GM21526 (cell line): Measurements from ENCODE around the gene TOM1.

Source experiments
- ATAC-seq: cut with Tn5 transposase; IDR thresholded peaks from one replicate; pipeline ENCODE4 v1.9.1; 2021; ENCODE audit warnings: moderate library complexity; ENCODE audit not compliant: unreplicated experiment, low FRiP score

TOM1 gene

DNA sequence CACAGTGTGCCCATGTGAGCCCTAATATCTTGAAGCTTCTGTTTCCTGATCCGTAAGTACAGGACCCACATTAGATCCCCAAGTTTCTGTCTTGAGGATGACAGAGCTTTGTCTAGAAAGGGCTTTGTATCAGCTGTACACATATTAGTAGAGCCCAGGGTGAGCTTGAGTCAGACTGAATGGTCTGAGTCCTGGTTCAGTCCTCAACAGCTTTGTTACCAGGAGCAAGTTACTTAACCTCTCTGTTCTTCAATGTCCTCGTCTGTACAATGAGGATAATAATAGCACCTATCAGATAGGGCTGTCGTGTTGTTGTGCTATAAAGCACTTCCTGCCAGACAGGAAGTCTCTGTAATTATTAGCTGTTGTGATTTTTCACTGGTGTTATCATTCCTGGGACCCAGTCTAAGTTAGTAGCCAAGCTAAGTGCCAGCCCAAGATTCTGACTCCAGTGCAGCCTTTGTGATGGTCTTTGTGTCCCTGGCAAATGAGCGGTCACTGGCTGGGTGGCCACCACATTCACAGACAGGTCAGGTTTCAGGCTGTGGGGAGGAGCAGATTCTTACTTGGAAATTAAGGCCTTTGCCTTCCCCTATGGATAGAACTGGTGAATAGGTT, 6.8 kb downstream of the TOM1 start:
- no peak for ATAC-seq

DNA sequence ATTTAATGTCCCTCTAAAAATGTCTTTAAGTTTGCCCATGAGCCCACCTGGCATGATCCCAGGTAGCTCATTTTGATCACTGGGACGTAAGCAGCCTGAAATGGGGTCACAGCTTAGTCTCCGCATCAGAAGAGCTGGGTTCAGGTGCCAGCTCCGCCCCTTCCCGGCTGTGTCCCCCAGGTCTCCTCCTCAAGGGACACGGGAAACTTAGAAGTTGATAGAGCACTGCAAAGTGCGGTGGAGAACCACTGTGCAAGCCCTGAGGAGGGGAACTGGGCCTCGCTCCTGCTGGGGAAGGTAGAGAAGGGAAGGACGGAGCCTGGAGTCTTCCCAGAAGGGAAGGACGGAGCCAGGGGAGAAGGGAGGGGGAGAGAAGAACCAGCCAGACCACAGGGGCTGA, 7.7 kb downstream of the TOM1 start:
- no peak for ATAC-seq

DNA sequence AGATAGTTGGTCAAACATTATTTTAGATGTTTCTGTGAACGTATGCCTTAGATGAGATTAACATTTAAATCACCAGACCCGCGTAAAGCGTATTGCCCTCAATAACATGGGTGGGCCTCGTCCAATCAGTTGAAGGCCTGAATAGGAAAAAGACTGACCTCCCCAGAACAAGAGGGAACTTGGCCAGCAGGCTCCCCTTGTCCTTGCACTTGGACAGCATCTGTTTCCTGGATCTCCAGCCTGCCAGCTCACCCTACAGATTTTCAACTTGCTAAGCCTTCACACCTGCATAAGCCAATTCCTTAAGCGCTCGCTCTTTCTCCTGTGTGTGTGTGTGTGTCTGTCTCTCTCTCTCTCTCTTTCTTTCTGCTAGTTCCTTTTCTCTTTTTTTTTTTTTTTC, 8.2 kb downstream of the TOM1 start:
- no peak for ATAC-seq

DNA sequence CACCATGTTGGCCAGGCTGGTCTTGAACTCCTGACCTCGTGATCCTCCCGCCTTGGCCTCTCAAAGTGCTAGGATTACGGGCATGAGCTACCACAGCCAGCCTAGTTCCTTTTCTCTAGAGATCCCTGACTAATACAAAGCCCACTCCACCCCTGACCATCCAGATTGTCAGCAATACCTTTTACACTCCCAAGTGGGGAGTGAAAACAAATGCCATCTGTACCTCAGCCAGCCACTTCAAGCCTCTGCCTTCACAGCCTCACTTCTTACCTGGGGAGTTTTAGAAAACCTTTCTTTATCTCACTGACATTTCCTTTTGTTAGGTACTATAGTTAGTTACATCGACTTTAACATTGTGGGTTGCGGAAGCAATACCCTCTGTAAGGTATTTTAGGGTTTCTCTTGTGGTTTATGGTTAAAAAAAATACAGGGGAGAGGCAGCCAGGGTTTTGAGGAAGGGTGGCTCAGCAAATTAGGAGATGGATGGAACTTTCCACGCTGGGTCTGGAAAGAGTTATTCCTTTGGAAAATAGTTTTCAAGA, 8.9 kb downstream of the TOM1 start:
- ATAC-seq: peak; percentile 39

DNA sequence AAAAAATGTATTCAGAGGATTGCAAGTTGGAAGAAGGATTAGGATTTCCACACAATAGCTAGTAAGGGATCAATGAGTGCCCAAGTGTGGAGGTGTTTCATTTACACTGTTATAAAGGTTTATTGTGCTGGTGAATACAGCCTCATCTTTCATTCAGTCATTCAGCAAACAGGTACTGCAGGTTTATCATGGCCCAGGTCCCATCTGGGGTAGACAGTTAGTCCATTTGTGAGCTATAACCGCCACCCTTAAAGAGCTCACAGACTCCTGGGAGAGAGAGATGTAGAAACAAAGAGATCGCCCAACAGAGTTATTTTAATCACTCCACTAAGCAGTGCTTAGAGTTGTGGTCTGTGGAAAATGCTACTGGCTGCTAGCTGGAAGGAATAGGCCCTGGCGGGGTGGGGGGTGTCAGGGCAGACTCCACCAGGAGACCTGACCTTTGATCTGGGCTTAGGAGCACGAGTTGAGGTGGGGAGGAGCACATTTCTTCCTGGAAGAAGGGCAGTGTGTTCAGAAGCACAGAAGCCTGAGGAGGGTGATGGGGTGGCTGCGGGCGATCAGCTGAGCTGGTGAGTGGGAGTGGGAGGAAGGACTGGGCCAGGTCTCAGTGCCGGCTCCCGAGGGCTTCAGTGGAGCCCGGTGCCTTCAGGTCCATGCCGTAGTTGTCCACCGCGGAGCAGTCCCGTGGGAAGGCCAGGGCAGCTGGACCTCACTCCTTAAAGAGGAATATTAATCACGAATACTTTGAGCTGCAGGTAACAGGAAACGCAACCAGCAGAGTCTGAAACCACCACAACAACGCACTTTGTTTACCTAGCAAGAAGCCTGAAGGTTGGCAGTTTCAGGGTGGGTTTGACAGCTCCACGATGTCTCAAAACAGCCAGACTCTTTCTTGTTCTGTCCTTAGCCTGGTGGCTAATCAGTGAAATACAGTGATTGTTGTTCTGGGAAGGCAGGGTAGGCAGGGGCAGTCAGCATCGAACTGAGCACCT, 11.2 kb downstream of the TOM1 start:
- no peak for ATAC-seq

DNA sequence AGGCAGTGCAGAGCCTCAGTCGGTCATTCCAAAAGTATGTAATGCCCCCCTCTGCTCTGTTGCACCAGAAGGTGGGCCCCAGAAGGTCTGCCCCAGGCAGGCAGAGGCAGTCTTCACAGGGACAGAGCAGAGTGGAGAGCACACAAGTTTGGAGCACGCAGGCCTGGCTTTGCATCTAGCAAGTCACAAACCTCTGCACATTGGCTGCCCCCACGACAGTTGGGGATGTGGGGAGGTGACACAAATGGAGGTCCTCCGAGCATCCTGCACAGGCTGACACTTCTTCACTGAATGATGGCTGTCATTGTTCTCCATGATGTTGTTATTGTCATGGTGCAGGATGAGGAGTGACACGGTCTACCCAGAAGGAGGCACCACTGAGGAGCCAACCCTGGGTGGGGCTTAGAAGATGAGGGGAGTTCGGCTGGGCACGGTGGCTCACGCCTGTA, 11.9 kb downstream of the TOM1 start:
- ATAC-seq: no peak

DNA sequence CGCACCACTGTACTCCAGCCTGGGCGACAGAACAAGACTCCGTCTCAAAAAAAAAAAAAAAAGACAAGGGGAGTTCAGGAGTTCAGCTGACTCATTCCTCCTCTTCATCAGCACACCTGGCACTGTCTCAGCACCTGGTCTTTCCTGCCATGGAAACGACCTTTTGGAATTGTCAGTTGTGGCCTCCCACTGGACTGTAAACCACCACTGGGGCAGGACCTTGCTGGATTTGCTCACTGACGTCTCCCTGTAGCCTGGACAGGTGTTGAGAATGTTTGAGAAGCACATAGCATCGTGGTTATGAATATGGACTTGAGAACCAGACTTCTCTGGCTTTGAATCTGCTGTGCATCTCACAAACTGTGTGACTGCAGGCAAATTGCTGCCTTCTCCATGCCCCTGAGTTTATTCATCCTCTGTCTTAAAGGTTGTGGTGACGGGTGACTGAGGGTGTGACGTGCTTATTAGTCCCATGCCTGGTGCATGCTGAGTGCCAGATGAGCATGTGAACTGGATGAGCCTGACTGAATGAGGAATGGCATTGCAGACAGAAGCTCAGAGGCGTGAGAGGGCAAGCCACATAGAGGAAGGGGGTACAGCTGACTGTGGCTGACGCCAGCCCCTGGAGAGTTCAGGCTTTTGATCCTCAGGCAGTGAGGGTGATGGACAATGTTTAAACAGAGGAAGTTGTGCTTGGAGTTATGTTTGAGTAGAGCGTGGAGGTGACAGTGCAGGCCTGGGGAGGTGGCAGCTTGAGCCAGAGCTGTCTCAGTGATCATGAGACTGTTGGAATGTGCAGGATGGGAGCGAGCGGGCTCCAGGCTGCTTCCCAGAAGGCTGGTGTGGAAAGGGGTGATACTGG, 12.7 kb downstream of the TOM1 start:
- no peak for ATAC-seq

DNA sequence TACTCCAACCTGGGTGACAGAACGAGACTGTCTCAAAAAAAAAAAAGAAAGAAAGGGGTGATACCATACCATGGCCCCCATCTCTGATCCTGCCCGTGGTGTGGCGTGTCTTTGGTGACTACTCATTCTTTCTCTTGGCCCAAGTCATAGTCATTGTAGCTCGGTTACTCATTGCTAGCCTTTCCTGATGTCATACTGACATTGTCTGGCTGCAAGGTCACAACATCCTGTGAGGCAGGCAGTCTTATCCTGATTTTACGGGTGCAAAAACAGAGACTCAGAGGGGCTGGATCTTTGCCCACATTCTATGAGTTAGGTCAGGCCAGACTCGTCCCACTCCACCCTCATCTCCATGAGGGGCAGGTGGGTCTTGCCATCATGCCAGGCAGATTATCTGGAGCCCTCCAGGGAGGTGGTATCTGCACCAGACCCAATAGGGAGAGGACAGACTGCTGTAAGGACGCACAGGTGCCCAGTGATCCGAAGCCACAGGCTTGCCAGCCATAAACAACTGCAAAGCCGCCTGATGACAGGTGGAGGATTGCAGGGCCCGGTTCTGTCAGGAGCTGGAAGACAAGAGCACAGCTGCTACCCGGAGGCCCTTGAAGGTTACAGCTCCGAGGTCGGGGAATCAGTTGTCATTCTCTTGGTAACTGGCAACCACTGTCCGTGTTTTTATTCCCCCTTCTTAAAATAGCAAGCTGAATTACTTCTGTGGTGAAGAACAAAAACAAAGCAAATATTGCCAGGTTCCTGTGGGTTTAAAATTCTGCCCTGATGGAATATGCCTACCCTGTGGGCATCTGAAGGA, 13.8 kb downstream of the TOM1 start:
- no peak for ATAC-seq

DNA sequence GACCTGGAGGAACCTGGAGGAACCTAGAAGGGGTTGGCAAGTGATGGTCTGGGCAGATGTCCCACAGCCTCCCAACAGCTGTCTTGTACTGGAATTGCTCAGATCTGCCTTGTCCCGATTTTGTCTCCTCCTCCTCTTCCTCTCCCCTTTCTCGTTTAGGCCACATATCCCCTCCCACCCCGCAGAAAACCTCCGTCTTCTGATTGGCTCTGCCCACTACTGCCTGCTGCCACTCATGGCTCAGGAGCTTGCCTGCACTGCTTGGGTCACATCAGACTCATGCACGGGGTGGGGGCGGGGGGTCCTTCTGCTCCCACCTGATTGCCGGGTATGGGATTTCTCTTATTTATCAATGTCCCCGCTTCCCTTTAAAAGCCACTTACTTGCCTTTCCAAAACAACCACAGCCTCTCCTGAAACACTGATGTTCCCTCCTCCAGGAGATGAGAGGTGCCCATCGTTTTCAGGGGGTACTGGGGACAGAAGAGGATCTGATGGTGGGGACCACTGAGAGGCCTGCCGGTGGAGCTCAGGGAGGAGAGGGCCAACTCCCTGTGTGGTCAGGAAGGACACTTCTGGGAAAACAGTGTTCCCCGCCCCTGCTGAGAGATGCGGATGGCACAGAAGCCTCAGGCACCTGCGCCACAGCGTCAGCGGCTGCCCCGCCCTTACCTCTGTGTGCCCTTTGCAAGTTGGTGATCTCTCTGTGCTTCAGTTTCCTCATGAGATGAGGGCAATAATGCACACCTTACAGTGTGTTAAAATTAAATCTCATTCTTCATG, 14.7 kb downstream of the TOM1 start:
- ATAC-seq: no peak

DNA sequence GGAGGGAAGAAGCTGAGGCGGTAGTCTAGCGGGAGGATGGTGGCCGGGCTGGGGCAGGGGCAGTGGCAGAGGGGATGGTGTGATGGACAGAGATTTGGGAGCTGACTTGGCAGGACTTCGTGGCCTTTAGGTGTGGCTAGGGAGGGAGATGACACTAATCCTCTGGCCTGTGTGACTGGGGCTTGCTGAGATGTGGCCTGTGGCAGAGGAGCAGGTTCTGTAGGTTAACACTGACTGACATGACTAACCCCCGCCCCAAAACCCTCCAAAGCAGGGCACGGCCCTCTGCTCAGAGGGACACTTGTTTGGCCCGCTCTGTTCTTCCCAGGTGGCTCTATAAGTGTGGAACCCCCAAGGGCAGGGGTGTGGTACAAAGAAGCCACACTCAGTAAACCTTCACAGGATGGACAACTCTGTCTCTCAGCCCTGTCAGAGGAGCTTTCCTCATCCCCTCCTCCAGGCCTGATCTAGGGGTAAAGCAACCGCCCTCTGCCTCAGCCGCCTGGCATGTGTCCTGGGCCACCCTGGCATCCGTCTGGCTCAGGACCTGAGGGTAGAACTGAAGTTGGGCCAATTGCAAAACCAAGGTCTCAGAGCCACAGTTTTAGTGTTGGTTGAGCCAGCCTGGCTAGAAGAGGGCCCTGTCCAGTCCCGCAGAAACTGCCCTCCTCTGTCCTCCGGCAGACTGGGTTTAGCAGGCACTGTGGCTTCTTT, 15.6 kb downstream of the TOM1 start:
- no peak for ATAC-seq

DNA sequence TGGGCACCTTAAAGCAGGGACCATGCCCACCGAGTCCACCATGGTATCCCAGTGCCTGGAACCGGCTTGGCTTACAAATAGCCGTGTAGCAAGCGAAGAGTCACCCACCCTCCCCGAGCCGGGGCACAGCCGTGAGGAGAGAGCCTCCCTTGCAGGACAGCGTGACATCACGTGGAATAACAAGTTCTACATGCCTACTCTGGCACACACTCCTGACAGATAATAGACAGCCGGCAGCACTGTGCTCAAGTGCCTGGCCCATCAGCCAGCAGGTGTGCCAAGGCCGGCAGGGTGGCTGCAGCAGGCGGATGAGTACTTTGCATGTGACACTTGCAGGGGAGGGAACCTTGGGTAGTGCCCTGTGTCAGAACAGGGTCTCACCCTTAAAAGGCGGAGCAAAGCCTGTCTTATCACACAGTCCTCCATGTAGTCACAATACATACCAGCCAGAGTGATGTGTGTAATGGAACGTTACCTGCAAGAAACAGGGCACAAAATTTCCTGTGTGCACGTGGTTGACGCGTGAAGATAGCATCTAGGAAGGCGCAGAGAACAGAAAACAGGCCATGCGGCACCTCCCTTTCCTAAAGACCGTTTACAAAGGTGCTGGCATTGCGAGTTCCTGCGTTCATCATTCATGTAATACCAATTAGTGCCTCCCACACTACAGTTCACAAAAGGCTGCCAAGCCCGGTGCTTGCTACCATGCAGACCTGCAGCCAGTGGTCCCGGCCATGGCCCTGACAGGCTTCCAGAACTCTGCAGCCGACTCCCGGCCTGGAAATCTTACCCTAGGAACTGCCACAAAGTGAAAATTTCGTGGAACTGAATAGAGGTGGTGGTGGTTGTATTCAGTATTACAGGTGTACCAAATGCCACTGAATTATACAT, 16.4 kb downstream of the TOM1 start:
- no peak for ATAC-seq

DNA sequence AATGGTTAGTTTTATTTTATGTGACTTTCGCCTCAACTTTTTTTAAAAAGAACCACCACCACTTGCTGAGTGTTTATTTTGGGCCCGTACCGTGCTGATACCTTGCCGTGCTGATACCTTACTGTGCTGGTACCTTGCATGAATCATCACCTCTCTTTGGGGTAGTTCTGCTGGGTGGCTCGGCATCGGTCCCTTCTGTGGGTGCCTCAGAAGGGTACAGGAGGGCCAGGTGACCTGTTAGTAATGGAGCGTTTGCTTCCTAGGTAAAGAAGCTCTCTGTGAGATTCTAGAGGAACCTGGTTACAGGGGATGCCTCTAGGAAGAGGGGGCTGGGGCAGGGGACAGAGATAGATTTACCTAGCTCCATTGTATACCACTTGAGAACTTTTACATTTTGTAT, 17.1 kb downstream of the TOM1 start:
- no peak for ATAC-seq

DNA sequence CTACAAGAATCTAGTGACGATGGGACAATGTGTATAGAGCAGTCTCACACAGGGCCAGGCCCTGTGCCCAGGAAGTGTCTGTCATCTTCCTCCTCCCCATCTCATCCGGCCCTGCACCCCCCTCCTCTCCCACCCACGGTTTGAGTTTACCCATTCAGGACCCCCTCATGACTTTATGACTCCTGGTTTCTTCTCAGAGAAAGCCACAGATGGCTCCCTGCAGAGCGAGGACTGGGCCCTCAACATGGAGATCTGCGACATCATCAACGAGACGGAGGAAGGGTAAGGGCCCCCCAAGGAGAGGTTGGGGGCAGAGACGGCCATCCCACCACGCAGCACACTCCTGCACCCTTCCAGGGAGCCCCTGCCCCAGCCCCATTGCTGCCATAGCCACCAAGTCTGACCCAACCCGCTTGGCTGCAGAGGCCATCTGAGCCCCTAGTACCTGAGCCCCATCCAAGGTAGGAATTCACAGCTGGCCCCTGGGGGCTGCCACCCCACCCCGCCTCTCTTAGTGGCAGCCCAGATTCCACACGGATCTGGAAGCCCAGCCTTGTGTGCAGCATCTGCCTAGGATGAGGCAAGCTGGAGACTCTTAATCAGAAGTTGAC, 18.1 kb downstream of the TOM1 start:
- ATAC-seq: no peak

DNA sequence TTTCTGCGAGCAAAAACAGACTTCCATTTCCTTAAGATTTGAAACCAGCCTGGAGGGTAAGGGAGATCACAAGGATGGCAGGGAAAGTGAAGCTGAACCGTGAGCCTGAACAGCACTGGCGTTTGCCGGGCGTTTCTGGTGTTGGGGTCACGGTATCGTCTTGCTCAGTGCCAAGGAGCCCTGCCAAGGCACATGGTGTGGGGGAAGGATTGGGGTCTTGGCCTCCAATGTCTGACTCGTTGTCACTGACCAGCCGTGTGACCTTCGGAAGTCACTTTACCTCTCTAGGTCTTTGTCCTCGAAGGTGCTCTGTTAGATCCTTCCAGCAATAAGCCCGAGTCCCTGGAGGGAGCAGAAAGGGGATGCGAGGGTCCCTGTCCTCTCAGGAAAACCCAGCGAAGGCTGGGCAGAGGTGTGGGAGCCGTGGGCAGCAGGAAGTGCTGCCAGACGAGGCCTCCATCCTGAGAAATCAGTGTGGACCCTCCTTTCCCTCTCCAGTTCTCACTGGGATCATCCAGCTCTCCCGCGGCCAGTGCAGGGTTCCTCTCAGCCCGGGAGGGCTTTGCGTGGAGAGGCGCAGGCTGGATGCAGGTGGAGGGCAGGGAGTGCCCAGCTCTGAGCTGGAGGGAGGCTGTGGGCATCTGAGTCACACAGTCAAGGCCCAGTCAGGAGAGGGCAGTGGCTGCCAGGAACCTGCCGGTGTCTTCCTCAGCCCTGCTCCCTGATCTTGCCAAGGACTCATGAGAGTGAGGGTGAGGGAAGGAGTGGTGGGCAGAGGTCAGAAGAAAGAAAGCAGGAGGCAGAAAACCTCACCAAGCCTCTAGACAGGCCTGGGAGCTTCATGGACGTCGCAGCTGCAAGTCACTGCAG, 18.9 kb downstream of the TOM1 start:
- ATAC-seq: no peak

DNA sequence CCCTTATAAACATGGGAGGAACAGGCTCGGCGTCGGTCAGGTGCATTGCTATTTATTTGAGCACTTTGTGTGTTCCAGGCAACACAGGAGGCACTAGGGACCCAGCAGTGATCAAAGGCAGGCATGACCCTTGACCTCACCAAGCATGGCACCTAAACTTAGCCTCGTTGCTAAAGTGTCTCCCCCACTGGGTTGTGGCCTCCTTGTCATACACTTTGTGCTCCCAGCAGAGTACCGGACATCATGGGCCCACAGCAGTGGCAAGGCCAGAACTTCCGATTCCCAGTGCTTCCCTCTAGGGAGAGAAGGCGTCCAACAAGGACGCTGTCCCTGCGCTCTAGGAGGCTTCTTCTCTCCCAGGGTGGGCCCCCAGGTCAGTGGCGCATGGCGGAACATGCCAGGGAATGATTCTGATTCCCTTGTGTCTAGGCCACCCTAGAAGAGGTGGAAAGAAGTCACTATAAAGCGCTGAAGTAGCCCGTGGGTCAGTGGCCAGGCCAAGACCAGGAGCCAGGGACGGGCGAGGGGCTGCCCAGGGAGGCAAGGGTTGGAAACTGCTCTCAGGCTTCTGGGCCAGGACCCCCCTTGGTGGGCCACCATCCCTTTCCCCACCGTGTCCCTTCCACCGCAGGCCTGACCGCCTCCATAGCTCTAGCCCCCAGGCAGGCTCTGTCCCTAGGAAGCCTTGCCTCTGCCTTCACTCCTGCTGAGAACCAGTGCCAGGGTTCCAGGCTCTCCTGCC, 19.7 kb downstream of the TOM1 start:
- no peak for ATAC-seq
